GM21528 (cell line): ENCODE measurements around the gene APEX1.

ENCODE experiments used
- ATAC-seq: cut with Tn5 transposase; IDR thresholded peaks from one replicate; pipeline ENCODE4 v1.9.1; 2021; ENCODE audit warnings: mild to moderate bottlenecking, moderate library complexity; ENCODE audit not compliant: unreplicated experiment, low FRiP score

Gene APEX1

DNA sequence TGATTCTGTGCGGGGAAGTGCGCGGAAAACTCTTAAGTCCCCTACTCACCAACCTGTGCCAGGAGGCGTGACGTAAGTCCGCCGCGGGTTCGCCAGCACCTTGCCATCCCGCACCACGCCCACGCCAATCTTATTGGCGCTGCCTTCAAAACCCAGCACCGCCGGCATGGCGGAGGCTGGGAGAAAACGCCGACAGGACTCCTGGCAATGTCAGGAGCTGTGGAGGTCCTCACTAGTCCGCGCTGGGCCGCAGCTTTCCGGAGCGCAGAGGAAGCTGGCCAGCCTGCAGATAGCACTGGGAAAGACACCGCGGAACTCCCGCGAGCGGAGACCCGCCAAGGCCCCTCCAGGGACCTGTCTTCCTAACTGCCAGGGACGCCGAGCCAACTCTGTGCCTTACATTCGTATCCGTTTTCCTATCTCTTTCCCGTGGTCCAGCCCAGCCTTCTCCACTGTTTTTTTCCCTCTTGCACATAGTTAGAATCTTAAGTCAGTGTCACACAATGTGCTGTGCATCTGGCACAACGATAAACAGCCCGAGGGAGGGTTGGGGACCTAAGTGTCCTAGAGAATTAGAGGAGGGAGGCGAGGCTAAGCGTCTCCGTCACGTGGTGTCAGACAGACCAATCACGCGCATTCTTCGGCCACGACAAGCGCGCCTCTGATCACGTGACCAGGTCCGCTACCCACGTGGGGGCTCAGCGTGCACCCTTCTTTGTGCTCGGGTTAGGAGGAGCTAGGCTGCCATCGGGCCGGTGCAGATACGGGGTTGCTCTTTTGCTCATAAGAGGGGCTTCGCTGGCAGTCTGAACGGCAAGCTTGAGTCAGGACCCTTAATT, at the start of gene APEX1, which contains the start of gene OSGEP:
TSS of gene APEX1 (plus strand) at position 711 of the 839 bp plus-strand sequence. CDS start 420 bp downstream, outside the sequence.
TSS of gene OSGEP (minus strand) at position 297 of the 839 bp plus-strand sequence. CDS start at position 168, 129 bp downstream.
- ATAC-seq, result peak; percentile 86

DNA sequence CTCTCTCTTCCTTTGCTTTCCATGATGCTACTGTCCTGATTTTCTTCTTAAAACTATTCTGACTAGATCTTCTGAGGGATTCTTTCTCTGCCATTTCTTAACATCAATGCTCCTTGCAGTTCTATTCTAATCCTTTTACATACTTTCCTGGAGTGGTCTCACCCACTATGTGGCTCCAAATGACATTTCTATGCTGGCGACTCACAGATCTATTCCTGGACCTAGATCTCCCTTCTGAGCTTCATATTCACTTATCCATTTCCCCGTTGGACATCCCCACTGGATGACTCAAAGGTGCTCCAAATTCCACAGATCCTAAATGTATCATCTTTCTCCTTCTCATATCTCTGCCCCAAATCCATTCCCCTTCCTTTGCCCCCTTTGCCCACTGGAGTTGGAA, 45.8 kb upstream of the APEX1 start:
- ATAC-seq, result no peak

DNA sequence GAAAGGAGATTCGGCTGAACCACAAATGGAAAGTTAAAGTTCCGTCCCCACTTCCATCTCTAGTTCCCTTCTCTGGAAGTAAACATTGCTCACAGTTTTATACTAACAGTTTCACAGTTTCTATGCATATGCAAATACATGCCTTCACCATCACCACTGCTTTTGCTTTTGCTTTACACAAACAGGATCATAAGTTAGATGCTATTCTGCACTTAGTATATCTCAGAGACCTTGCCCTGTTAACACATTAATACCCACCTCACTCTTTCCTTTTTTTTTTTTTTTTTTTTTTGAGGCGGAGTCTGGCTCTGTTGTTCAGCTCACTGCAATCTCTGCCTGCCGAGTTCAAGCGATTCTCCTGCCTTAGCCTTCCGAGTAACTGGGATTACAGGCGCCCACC, 42.6 kb upstream of the APEX1 start:
- ATAC-seq, result peak; percentile 65

DNA sequence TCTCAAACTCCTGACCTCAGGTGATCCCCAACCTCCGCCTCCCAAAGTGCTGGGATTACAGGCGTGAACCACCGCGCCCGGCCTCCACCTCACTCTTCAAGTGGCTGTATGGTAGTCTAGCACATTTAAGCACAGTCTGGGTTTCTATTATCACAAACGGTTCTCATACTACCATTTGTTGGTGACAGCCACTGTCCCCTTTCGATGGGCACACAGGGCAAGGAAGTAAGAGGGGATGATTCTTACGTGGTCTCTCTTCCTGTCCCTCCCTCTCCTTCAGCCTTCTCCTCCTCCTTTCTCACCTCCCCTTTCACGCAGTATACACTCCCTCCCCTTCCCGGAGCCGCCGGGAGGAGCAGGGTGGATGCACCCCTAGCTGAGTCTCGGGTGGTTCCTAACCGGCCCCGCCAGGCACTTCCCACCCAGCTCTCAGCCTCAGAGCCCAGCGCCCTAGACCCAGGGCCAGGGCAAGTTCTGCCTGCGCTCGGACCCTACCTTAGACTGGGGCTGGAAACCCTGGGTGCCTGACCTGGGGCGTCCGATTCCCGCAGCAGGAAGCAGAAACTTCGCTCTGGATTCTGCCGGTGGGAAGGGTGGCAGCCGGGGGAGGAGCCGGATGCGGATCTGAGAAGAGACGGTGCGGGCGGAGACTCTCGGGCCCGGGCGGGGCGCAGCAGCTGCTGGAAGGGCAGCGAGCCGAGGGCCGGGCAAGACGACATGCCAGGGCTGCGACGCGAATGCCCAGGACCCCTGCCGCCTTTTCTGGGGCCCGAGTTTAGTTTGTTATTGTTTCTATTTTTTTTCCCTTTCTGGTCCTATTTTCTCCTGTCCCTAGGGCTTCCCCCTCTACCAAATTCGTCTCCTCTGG, 41.9 kb upstream of the APEX1 start, which contains the start of gene TEP1:
TSS of gene TEP1 (minus strand) at position 626 of the 868 bp plus-strand sequence. CDS start 5,062 bp downstream, outside the sequence.
- peak; percentile 77 for ATAC-seq

DNA sequence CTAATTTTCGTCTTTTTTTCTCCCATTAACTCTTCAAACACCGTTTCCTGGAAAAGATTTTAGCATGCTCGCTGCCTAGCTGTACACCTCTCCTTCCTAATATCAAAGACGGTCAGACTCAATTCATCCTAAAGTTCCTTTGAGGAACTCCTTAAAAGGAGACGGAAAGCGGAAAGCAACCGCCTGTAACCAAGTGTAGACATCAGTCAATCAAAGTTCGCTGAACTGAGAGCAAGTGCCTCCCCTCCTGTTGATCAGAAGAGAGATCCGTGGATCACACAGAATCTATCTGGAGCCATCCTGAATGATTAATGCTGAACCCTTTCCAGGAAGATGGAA, 41.3 kb upstream of the APEX1 start:
- ATAC-seq, result peak; percentile 47

DNA sequence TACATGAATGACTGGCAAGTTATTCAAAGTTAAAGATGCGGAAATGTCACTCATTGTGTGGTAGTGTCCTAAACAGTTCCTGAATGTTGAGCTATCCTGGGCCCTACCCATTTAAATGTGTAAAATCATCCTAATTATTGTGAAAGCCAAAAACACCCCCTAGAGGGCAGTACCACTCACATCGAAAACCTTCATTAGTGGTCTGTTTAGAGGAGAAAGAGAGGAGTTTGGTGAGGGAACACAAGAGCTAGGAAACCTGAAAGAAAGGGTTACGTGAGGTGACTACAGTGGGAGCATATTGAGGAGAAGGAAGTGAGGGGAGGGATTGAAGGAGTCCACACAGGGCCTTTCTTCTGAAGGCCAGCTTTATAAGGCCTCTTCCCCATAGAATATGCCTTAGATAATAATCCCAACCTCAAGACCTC, 39.2 kb upstream of the APEX1 start:
- no peak for ATAC-seq

DNA sequence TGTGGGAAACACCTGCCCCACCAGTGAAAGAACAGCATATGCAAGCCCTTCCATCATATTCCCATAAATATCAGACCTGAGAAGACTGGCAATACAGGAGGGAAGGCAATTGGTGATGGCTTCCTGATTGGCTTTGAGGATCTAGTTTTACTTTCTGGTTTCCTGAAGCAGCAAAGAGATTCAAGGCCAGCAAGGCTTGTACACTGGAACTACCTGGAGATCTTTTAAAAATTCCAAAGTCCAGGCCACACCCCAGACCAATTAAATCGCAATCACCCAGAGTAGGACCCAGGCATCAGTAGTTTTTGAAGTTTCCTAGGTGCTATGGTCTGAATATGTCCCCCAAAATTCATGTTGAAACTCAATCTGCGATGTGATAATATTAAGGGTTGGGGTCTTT, 38.8 kb upstream of the APEX1 start:
- no peak for ATAC-seq

DNA sequence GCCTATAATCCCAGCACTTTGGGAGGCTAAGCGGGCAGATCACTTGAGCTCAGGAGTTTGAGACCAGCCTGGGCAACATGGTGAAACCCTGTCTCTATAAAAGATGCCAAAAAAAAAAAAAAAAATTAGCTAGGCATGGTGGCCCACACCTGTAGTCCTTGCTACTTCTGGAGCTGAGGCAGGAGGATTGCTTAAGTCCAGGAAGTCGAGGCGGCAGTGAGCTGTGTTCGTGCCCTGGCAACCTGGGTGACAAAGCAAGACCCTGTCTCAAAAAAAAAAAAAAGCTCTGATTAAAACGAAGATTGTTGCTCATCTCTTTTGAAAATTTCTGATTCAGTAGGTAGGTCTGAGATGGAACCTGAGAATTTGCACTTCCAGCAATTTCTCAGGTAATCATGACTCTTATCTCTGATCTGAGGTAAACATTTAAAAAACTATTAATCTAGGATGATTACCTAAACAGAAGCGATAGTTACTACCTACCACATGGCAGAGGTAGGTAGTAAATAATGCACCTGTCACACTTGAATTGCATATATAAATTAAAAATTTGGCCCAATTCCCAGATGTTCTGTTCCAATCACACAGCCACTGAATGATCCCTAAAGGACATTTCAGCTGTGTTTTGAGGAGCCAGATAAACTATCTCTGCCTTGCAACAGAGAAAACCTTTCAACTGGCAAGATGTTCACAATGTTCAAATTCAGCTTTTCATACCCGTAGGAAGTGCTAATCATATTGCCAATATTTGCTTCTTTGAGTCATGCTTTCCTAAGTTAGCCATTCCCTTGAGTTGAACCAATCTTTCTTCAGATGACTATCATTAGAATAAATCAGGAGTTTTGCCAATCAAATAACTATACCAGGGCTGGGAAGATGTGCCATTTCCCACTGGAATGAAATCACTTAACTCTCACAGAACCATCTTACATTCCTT, 37.5 kb upstream of the APEX1 start:
- ATAC-seq, result no peak

DNA sequence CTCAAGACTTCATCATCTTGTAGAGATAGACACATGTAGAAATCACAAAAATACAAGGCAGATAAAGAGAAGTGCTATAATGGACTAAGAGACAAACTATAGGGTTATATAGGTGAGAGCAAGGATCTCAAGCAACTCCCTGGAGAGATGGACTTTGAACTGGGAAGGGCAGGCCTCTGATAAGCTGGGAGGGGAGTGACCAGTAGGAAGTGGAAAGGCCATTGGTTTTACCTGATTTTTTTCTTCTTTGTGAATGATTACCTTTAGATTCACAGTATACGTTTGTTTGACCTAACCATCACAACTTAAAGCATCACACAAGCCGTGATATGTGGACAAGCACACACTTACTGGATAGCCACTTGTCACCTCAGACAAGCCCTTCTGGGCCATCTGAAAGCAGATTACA, 36.5 kb upstream of the APEX1 start:
- ATAC-seq, result no peak

DNA sequence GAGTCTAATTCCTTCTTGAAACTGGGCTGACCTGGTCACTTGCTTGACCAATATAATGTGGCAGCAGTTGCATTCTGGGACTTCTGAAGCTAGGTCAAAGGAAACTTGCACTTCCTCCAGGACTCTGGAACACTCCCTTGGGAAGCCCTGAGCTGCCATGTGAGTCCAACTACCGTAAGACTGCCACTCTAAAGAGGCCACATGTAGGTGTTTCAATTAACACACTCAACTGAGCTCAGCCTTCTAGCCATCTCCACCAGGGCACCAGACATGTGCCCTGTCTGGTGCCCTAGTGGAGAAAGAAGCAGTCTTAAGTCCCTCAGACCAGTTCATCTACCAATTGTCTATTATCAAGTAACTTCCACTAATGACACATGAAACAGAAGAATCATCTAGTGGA, 35.6 kb upstream of the APEX1 start:
- ATAC-seq, result no peak

DNA sequence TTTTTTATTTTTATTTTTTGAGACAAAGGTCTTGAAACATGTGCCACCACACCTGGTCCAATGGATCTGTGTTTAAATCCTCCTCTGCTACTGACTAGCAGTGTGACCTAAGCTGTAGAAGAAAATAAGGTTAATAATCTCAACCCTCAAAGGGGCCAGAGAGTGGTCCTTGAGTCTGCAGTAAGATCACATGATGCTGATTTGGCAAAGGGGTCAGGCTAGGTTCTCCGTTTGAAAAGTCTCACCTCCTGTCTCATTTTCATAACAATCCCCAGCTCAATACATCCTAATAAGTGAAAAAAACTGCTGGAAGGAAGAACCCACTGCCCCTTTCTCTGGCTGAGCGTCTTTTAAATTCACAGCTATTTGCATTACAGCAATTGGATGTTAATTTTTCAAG, 33.8 kb upstream of the APEX1 start:
- ATAC-seq, result no peak

DNA sequence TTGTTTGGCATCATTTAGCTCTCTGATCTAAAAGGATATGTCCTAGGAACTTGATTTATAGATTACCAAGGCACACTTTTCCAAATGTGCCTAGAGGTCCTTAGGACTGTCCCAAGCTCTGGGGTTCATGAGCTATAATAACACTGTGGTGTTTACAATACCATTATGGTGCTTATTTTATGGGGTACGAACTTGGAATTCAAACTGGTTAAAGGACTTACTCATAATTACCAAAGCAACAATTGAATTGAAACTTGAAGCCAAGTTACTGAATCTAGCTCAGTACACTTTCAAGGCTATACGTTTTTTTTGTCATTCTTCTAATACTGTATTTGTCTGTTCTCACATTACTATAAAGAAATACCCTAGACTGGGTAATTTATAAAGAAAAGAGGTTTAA, 32.1 kb upstream of the APEX1 start:
- ATAC-seq, result no peak

DNA sequence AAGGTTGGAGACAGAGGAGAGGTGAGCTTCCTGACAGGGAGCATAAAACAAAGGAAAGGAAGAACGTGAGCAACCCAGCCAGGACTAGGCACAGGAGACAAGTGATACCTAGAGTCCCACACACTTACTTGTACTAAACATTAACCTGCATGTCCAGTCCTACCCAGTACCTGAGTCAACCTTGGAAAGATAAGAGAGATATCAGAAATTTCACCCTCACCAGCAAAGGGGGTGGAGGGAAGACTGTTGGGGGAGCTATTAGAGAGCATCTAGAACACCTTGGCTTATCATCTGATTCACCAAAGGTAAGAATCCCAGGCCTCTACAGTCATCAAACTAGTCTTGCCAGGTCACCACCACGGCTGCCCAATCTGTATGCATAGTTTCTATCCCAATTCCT, 30.2 kb upstream of the APEX1 start:
- no peak for ATAC-seq

DNA sequence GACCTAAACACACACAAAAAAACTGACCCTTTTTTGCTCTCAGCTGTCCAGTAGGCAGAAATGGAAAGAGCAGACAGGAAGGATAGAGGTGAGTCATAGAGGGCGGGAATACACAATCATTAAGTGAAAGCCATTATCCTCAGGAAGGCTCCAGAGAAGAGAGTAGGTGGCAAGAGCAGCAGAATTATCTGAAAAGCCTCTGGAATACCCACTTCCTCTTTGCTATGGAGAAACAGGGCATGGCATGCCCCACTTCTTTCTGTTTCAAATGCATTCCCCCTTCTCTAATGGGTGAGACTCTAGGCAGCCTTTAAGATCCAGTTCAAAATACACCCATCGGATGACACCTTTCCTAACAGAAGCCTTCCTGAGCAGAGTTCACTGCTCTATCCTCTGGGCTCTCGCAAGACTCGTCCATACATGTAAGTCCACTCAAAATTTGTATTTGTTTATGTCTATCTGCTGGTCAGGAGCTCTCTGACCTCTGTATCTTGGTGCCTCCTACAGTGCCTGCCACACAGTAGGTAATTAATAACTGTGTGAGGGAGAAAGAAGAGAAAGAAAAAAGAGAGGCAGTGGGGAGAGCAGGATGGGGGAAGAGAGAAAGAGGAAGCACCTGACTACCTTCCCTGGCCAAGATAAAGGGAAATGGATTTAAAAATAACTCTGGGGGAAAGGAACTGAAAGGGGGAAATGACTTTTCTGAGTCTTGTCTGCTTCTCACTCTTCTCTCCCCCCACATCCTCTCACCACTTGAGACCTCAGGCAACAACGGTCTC, 27.6 kb upstream of the APEX1 start:
- peak; percentile 77 for ATAC-seq

DNA sequence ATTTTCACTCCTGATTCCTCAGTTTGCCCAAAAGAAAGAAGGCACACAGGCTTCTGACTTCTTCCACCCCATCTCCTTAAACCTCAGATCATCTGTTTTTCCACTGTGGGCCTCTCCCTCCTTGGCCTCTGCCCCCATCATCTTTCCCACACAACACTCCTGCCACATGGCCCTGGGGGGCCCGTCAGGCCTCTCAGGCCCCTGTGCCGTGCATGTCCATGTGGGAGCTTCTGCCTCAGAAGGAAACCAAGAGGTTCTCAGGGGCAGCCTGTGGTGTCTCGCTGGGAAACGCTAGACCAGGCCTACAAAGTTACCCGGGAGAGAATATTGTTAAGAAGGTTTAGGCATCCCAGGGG, 27.0 kb upstream of the APEX1 start:
- ATAC-seq, result peak; percentile 30

DNA sequence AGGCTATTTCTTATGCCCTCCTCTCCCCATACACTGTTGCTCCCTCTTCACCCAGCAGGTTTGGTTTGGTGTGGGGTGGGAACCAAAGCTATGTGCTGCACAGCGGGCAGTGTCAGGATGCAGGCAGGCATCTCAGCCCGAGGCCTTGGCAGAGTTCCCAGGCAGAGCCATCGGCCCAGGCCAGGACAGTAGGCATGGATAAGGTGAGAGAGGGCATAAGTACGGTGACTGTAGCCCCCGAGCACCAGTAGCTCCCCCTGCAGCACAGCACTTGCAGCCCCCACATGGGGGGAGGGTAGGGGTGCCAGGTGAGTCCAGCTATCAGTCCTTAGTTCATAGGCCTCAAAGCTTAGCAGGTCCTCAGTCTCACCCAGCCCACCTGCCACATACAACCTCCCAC, 26.2 kb upstream of the APEX1 start:
- no peak for ATAC-seq

DNA sequence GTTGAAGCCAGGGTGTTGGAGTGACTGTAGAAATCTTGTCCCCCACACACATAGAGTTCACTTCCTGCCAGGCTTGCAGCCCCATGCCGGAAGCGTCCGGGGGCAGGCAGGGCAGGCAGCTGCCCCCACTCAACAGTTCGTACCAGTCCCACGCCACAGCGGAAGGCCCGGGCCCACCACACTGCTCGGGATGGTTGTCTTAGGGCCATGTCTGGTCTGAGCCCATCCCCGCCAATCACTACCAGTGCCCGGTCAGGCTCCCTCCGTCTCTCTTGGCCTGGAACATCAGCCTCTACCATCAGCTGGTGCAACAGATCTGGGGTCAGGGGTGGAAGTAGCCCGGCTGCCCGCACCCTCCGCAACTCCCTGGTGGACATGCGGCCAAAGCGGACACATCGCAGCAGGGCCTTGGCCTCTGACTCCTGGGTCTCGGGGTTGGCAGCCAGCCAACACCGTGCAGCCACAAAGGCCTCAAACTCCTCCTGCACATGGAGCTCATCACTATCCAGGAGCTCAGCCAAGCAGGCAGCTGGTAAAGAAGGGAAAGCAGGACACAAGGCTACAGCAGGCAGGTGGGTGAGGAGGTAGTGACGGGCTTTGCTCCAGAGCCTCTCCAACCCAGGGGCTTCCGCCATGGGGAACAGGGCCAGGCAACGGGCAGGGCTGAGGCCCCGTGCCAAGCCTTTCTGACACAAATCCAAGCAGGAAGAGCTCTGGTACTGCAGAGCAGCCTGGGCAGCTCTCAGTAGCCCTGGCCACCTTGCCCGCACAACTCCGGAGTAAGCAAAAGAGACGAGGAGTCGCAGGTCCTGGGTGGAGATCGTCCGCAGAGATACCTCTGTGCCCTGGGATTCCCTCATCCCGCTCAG, 25.0 kb upstream of the APEX1 start:
- no peak for ATAC-seq

DNA sequence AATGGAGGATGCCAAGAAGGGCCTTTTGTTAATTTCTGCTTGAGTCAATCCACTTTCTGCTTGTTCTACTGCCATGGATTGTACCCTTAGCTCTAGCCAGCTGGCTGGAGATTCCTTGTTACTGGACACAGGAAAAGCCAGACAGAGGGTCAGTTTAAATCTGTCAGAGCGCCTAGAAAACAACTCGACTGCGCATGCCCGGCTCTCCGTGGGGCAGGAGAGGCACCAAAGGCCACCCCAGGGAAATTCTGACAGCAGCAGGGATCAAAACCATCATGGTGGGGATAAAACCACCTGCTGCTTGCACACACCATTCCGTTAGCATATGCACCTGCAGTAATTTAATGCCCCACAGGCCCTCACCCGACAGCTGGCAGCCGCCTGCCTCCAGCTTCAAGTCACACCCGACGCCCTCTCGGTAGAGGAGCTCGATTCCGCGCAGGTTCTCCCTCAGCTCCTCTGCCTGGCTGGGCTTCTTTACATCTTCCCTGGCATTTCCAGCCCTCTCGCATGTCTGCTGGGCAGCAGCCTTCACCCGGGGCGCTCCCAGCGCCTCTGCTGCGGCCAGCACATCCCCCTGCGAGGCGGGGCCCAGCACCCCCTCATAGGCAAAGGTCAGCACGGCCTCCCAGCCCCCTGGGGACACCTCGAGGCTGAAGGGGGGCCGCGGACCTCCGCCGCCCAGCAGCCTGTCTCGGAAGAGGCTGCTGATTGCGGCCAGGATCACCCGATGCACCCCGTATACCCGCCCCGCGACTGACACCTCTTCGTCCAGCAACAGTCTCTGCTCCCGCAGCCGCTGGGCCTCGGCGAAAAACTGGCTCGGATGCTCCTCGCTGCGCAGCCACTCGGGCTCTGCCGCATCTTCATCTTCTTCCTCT, 20.1 kb upstream of the APEX1 start:
- no peak for ATAC-seq
